ENCODE results near the gene TCF7L2.

The TCF7L2 gene

GRCh38 chr10:113177936-113178335 is 227.9 kb downstream of the TCF7L2 start:
- no peak for DNase-seq (ENCODE audit: low read depth)
- TF ChIP-seq, protein P1, sequence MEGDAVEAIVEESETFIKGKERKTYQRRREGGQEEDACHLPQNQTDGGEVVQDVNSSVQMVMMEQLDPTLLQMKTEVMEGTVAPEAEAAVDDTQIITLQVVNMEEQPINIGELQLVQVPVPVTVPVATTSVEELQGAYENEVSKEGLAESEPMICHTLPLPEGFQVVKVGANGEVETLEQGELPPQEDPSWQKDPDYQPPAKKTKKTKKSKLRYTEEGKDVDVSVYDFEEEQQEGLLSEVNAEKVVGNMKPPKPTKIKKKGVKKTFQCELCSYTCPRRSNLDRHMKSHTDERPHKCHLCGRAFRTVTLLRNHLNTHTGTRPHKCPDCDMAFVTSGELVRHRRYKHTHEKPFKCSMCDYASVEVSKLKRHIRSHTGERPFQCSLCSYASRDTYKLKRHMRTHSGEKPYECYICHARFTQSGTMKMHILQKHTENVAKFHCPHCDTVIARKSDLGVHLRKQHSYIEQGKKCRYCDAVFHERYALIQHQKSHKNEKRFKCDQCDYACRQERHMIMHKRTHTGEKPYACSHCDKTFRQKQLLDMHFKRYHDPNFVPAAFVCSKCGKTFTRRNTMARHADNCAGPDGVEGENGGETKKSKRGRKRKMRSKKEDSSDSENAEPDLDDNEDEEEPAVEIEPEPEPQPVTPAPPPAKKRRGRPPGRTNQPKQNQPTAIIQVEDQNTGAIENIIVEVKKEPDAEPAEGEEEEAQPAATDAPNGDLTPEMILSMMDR (IDR thresholded peaks at IDR 0.05; ENCODE audit: control insufficient read depth, insufficient read depth, low read depth, low read length, missing control alignments), result no peak
- no peak overlapping the region for H3K4me3 ChIP-seq (ENCODE audit: control insufficient read depth, low read depth, low read length)

DNA sequence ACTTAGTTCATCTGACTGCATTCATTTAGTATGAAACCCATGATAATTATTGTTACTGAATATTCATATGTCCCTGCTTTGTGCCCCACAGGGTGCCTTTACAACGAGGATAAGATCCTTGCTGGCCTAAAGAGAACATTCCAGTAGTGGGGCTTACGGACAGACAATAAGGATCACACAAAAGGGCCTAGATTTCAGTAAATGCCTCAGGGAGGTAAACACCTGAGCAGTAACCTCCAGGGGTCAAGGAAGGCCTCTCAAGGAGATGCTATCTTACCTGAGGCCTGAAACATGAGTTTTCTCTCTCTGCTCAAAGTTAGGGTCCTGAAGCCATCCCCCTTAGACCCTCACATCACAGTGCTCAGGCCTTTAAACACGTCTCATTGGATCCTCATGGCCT is 228.7 kb downstream of the TCF7L2 start:
- TF ChIP-seq, protein P1 (IDR thresholded peaks at IDR 0.05; ENCODE audit: control insufficient read depth, insufficient read depth, low read depth, low read length, missing control alignments), result no peak
- no peak for DNase-seq (ENCODE audit: low read depth)
- H3K4me3 ChIP-seq (ENCODE audit: control insufficient read depth, low read depth, low read length), result no peak overlapping the region

GRCh38 chr10:113179265-113179664 is 229.2 kb downstream of the TCF7L2 start:
- DNase-seq (ENCODE audit: low read depth), result no peak
- TF ChIP-seq, protein P1 (IDR thresholded peaks at IDR 0.05; ENCODE audit: control insufficient read depth, insufficient read depth, low read depth, low read length, missing control alignments), result no peak
- no peak overlapping the region for H3K4me3 ChIP-seq (ENCODE audit: control insufficient read depth, low read depth, low read length)

DNA sequence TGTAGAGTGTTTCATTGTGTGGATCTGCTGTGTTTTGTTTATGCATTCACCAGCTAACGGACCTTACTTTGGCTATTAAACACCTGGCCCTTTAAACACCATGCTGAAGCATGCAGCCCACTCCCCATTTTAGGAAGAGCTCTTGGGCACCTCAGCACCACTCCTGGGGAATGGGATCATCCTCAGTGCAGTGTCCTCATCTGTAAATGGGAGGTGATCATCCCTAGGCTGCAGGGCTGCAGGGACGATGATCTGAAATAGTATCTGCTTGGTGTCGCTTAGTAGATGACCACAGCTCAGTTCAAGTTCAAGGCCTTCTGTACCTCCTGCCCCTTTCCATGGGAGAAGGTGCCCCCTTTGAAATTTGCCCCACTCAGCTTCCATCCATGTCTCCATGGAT is 229.9 kb downstream of the TCF7L2 start:
- H3K4me3 ChIP-seq (ENCODE audit: control insufficient read depth, low read depth, low read length), result no peak overlapping the region
- TF ChIP-seq, protein P1 (IDR thresholded peaks at IDR 0.05; ENCODE audit: control insufficient read depth, insufficient read depth, low read depth, low read length, missing control alignments), result no peak
- no peak for DNase-seq (ENCODE audit: low read depth)

DNA sequence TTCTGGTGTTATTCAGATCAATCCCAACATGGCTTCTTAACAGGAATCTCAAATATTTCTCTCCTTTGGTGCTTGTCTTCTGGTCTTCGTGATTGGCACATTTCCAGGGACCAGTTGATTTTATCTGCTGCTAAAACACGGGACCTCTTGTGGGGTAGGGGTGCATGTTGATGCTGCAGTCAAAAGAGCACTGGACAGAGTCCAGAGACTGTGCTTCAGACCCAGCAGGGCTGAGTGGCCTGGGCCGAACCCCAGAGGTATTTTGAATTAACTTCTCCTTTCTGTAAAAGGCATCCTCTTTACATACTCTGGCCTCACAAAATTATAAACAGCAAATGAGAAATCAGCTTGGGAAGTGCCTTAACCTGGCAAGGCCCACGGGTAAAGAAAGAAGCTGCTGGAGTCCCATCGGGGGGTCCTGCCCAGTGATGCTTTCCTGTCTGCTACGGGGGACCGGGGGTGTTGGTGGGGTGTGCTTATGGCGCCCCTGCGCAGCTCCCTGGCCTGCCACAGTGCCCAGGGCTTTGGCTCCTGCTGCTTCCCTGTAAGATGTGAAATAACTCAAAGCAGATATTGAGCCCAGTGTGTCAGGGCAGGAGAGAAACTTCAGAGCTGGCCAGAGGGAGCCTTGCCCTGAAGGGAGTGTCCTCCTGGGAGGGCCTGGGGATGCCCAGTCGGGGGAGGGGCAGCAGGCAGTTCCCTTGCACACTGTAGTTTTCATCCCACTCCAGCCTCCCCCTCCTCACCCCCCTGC is 230.5 kb downstream of the TCF7L2 start:
- TF ChIP-seq, protein P1 (IDR thresholded peaks at IDR 0.05; ENCODE audit: control insufficient read depth, insufficient read depth, low read depth, low read length, missing control alignments), result no peak
- no peak for DNase-seq (ENCODE audit: low read depth)
- H3K4me3 ChIP-seq (ENCODE audit: control insufficient read depth, low read depth, low read length), result no peak overlapping the region

GRCh38 chr10:113182154-113182553 is 232.1 kb downstream of the TCF7L2 start:
- no peak for DNase-seq (ENCODE audit: low read depth)
- TF ChIP-seq, protein P1 (IDR thresholded peaks at IDR 0.05; ENCODE audit: control insufficient read depth, insufficient read depth, low read depth, low read length, missing control alignments), result no peak
- H3K4me3 ChIP-seq (ENCODE audit: control insufficient read depth, low read depth, low read length), result no peak overlapping the region

Data from AG09309 (cell line).